ENCODE data around the gene BACH1. TPM values are rescaled to one million over a fixed set of nuclear protein-coding genes. Genes with fewer than 3 reads are reported as not detected.

The BACH1 gene
- total and polyA plus RNA-seq, 10 of the 15 experiments (the other 5 are each of a cell fraction or from before 2014, with no cell fraction given): 3.2 to 25.7 (median 10.5) TPM

DNA sequence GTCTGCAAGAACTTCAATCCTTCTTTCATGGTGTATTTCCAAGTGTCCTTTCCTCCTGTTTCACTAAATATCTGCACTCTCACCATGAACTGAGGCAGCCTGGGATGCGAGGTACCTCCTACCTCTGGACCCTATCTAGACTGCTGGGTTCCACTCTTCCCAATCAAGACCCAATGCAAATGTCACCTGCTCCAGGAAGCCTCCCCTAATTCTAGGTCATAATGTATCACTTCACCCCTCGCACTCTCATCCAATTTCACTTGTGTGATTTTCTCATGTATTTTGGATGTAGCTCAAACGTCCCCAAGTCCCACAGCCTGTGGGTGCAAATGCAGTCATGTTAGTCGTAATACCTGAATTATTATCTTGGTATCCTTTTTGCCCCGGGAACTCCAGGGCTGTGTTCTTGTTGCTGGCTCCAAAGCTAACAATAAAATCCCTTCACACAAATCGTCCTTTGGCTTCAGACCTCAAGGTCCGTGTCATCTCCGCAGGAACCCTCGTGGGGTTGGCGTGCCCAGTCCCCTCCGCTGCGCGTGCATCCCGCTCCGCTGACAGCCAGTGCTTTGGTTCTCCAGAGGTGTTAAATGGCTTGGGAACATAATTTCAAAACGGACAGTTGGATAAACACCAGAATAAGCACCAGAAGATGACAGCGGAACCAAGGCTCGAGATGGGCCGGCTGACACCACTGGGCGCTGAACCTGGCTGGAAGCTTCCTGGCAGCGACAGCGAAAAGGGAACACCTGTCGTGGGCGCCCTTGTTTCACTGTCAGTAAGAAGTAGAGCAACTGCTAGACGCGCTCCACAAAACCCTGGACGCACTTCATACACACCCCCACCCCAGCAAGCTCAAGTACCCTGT lies 1.0 kb upstream of the BACH1 start (continued):
- TF ChIP-seq WRNIP1 (IDR thresholded peaks at IDR 0.05; ENCODE audit: borderline replicate concordance, low read depth, low read length) (no peak), MLLT1 (IDR thresholded peaks at IDR 0.05) (peak; percentile 57; the same call in 1 of the 2 replicates), YBX1 (IDR thresholded peaks at IDR 0.05) (no peak), SUZ12 (IDR thresholded peaks at IDR 0.05; ENCODE audit: unreplicated experiment) (no peak), TARDBP (IDR thresholded peaks at IDR 0.05; ENCODE audit: borderline replicate concordance) (no peak)

DNA sequence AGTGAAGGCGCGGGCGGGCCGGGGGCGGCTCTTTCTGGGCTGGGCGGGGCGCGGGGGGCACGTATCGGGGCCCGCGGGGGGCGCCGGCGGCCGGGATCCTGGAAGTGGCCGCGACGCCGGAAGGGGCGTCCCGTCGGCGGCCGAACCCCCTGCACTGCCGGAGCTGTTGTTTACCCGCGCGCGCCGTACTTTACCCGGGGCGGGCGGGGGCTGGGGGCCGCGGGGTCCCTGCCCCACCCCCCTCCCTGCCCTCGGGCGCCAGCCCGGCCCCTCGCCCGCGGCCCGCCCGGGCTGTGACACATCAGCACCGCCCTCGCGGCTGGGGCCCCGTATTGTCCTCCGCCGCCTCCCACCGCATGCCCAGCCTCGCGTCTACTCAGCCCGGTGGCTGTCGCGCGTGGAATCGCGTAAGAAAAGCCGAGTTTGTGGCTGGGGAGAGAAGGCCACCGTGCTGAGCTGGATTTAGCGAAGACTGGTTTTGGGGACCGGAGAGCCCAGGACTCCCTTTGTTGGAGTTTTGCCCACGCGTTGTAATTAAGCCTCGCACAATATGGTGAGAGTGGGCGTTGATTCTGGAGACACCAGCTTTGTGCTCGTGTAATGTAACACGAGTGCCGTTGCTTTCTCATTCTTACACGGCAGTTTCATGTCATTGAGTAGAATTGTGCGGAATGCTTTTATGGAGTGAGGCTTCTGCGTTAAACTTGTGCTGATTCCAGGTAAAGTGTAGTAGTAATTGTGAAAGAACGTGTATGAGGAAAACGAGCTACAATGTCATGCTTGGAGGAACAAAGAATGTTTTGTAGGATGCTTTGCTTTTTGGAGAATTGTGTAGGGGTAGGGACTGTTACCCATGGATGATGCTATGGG lies 559 bp downstream of the BACH1 start:
- peaks cover 24% of the 10 kb centered on the region for H3K4me1 ChIP-seq (ENCODE audit: control insufficient read depth, insufficient read depth, low read length)
- H3K36me3 ChIP-seq (ENCODE audit: control insufficient read depth in 2 of 2, insufficient read depth in 2 of 2, low read length in 1 of 2): no peaks in the 10 kb centered on the region
- peaks cover 51% of the 10 kb centered on the region for H3K79me2 ChIP-seq (ENCODE audit: control insufficient read depth, insufficient read depth, low read length)
- H3K27me3 ChIP-seq (replicated peaks in 1 of 2; ENCODE audit: control insufficient read depth in 2 of 2, insufficient read depth in 2 of 2, low read length in 1 of 2): no peaks in the 10 kb centered on the region
- BruUV-seq (replicated peaks): no TSS peak
- ChIA-PET RAD21 (ENCODE audit: unreplicated experiment) (interaction anchor here (1.0 to 16.3 kb wide), 24 partner anchors 9 to 534 kb away, joined by 3 to 257 read pairs (median 8); partner anchors contain the start of genes CCT8 and USP16), POLR2A (interaction anchor here (1.0 to 6.0 kb wide), 12 partner anchors 8 to 224 kb away, joined by 3 to 82 read pairs (median 6); partner anchors contain the start of gene CCT8), CTCF (interaction anchor here (0.9 to 13.2 kb wide), 15 partner anchors 17 to 224 kb away, joined by 3 to 157 read pairs (median 6); no protein-coding TSS in a partner anchor), SMC1A (ENCODE audit: uncharacterized antibody, unreplicated experiment) (interaction anchor here (0.7 to 17.9 kb wide), 28 partner anchors 9 to 274 kb away, joined by 3 to 297 read pairs (median 7); partner anchors contain the start of genes CCT8 and USP16)
- in situ Hi-C loops (cut with MboI): loop anchor here (5.0 kb wide), 1 partner anchor 62 kb away; no protein-coding TSS in a partner anchor
- H2AFZ ChIP-seq (ENCODE audit: control insufficient read depth, low read depth, low read length): no peak overlapping the region
- WGBS (ENCODE audit: insufficient coverage, insufficient replicate concordance, low lambda C conversion rate, missing lambda C conversion rate): 0% methylated on average over 31 of the region's 75 CpGs
- DNase-seq (ENCODE audit: low read depth, low spot score): no peak
- H3K4me2 ChIP-seq (ENCODE audit: control insufficient read depth, insufficient read depth): peak overlapping the region; percentile 87
- H4K20me1 ChIP-seq (ENCODE audit: control insufficient read depth, insufficient read depth): peaks cover 2% of the 10 kb centered on the region; the same call in 1 of the 2 replicates
- peak overlapping the region; percentile 93 for H3K4me3 ChIP-seq
- peaks cover 9% of the 10 kb centered on the region; the same call in 2 of the 3 replicates for H3K9me3 ChIP-seq (replicated peaks; ENCODE audit: control insufficient read depth, insufficient read depth, low read length)
- peak; percentile 30 for ATAC-seq
- H3K27ac ChIP-seq (ENCODE audit: control insufficient read depth, insufficient read depth): peak overlapping the region; percentile 96
- no peak for FAIRE-seq
- intact Hi-C loops (cut with micrococcal nuclease; ENCODE audit: unreplicated experiment): no loop called here
- peak overlapping the region; percentile 94 for H3K9ac ChIP-seq (ENCODE audit: control insufficient read depth, insufficient read depth, low read length)
- TF ChIP-seq POU2F2 (IDR thresholded peaks at IDR 0.05; ENCODE audit: borderline replicate concordance, low read depth, low read length) (peak; percentile 45; the same call in 1 of the 3 replicates), MTA2 (IDR thresholded peaks at IDR 0.05; ENCODE audit: low read depth) (0 out of 2 replicates have a peak, but pooled peaks have one; percentile 10), USF2 (IDR thresholded peaks at IDR 0.05; ENCODE audit: borderline replicate concordance, low read depth, low read length) (no peak), BCL11A (IDR thresholded peaks at IDR 0.05; ENCODE audit: low read depth, low read length) (0 out of 2 replicates have a peak, but pooled peaks have one; percentile 24), POLR2AphosphoS5 (IDR thresholded peaks at IDR 0.05; ENCODE audit: low read length) (peak; percentile 26; the same call in 1 of the 2 replicates), BHLHE40 (IDR thresholded peaks at IDR 0.05; ENCODE audit: borderline replicate concordance in 1 of 2, low read depth in 2 of 2, low read length in 1 of 2) (peak; percentile 4 to 25; a peak in 1 of 4 replicates), BACH1 (IDR thresholded peaks at IDR 0.05; ENCODE audit: borderline replicate concordance) (peak; percentile 71; the same call in 1 of the 2 replicates), PAX5 (IDR thresholded peaks at IDR 0.05; ENCODE audit: borderline replicate concordance, low read depth, low read length) (no peak)
- TF ChIP-seq, protein P1, sequence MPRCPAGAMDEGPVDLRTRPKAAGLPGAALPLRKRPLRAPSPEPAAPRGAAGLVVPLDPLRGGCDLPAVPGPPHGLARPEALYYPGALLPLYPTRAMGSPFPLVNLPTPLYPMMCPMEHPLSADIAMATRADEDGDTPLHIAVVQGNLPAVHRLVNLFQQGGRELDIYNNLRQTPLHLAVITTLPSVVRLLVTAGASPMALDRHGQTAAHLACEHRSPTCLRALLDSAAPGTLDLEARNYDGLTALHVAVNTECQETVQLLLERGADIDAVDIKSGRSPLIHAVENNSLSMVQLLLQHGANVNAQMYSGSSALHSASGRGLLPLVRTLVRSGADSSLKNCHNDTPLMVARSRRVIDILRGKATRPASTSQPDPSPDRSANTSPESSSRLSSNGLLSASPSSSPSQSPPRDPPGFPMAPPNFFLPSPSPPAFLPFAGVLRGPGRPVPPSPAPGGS (IDR thresholded peaks at IDR 0.05; ENCODE audit: borderline replicate concordance, insufficient read depth, low read depth, low read length, poor library complexity, severe bottlenecking): peak; percentile 32

Measured in GM12878 (cell line).